Measurements from ENCODE around the gene FAM216B.

DNA sequence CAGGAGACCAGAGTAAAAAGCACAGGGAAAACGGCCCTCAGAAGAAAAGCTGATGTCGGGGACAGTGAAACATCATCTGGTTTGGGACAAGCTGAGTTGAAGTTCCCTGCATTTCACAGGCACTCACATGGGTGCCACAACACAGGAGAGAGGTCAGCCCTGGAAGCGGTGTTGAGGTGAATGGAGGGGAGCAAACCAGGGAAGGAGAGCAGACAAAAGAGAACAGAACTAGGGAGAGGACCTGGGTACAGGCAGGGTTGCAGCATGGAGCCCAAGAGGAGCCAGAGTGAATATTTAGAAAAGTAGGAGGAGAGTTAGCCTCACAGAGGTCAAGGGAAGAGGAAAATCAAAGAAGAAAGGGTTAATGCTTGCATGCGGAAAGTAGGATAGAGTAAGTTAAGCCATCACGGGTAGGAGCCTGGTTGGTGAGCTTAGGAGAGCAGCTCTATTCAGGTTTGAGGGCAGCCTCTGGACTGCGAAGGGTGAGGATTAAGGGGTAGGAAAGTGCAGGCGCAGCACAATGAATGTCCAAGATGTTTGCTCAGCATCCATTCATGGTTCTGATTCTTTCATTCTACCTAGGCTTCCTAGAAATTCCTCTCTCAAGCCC lies 15.5 kb downstream of the FAM216B start:
- TF ChIP-seq EZH2 (IDR thresholded peaks at IDR 0.05; ENCODE audit: borderline replicate concordance): no peak
- TF ChIP-seq CTCF (IDR thresholded peaks at IDR 0.05; ENCODE audit: poor library complexity): no peak
- no peak for TF ChIP-seq EZH2phosphoT487 (IDR thresholded peaks at IDR 0.05; ENCODE audit: low read depth, severe bottlenecking, unreplicated experiment)
